Measurements from ENCODE around the gene PWWP2B.

Gene PWWP2B

GRCh38 chr10:132394201-132394811, 2.7 kb upstream of the PWWP2B start:
- DNase-seq (ENCODE audit: low read depth, low spot score), result no peak

DNA sequence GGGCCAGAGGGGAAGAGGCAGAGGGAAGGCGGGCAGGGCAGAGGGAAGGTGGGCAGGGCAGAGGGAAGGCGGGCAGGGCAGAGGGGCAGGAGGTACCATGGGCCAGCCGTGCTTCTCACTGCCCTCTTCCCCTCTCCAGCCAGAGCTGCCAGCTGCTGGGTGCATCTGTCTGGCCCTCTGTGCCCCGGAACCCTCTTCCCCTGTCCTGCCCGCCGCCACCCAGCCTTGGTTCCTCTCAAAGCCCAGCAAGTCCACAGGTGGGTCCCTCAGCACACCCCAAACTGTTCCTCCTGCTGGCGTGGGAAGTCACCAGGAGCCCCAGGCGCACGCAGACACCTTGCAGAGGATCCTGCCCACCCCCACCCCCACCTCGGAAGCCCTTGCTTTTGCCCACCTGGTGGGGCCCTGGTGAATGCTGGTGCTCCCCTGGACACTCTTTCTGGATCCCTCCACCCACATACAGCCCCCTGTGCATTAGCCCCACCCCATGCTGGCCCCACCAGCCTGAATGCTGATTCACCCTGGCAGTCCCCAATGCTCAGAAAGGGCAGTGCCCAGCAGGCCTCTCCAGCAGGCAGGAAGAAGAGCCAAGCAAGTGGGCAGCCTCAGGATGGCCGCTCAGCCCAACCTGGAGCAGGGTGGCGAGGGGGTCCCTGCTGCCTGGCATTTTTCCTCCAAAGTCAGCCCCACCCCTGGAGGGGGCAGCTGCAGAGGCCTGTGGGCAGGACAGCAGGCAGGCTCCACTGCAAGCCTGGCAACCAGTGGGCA, 1.9 kb upstream of the PWWP2B start:
- DNase-seq (ENCODE audit: low read depth, low spot score), result no peak

DNA sequence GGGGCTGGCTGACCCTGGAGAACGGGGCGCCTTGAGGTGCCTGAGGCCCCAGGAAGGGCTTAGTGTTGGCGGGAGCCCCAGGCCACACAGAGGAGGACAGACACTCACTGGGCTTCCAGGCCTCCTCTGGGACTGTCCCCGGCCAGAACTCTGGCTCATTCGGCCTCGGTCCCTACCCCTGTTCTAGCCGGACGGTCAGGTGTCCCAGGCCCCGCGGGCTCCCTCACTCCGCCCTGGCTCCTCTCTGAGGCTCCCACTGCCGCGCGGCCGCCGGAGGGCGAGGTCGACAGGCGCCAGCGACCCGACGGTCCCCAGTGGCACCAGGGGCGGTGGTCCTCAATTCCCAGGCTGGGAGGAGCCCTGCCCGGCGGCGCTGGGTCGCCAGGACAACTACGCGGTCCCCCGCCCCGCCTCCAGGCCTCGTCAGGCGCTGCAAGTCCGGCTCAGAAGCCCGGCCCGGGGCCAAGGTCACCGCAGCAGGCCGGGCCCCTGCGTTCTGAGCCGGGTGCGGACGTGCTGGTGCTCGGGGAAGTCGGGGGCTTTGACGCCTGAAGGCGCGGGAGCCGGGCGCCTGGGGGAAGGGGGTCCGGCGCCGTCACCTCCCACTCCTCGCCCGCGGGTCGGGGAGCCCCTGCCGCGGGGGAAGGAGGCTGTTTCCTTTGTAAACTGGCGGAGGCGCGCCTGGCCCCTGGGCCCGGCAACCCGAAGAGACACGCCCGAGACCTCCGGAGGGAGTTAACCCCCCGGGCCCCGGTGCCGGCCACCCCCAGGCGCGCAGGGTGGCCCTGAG, 1.1 kb upstream of the PWWP2B start:
- no peak for DNase-seq (ENCODE audit: low read depth, low spot score)

DNA sequence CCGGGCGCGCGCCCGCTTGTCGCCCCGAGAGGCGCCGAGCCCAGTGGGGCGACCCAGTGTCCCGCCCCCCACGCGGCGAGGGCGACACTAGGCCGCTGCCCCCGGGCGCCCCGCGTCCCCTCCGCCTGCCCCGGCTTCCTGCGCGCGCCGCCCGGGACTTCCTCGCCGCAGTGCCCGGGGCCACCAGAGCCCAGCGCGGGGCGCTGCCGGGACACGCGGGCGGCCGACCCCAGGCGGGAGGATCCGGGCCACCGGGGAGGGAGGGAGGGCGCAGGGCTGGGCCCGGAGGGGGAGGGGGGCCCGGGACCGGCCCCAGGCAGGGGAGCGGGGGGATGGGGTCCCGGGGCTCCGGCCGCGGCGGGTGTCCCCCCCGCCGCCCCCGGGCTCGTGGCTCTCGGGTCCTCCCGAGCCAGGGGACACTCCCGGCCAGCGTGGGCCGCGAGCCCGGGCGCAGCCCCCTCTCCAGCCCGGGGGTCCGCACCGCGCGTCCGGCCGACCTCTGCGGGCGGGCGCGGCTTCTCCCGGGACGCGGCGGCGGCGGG, 435 bp upstream of the PWWP2B start:
- DNase-seq (ENCODE audit: low read depth, low spot score), result peak; percentile 10

- DNase-seq (ENCODE audit: low read depth, low spot score), result no peak
Measured at GRCh38 chr10:132397671-132398565, 918 bp downstream of the PWWP2B start.

DNA sequence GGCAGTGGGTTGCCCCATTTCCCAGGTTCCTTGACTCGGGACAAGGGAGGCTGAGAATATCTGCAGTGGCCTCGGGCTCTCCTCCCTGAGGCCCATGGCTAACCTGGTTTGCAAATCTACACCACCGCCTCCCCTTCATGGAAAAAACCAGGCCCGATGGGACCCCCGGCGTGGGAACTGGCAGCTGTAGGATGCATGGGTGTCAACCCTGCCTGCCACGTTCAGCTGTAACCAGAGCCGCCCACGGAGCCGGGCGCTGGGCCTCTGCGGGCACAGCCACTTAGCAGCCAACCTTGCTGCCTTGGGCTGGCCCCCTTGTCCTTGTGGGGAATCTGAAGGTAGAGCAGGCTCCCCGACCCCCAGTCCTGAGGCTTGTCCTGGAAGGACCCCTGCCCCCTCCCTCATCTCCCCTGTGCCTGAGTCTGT, 1.6 kb downstream of the PWWP2B start:
- DNase-seq (ENCODE audit: low read depth, low spot score), result no peak

DNA sequence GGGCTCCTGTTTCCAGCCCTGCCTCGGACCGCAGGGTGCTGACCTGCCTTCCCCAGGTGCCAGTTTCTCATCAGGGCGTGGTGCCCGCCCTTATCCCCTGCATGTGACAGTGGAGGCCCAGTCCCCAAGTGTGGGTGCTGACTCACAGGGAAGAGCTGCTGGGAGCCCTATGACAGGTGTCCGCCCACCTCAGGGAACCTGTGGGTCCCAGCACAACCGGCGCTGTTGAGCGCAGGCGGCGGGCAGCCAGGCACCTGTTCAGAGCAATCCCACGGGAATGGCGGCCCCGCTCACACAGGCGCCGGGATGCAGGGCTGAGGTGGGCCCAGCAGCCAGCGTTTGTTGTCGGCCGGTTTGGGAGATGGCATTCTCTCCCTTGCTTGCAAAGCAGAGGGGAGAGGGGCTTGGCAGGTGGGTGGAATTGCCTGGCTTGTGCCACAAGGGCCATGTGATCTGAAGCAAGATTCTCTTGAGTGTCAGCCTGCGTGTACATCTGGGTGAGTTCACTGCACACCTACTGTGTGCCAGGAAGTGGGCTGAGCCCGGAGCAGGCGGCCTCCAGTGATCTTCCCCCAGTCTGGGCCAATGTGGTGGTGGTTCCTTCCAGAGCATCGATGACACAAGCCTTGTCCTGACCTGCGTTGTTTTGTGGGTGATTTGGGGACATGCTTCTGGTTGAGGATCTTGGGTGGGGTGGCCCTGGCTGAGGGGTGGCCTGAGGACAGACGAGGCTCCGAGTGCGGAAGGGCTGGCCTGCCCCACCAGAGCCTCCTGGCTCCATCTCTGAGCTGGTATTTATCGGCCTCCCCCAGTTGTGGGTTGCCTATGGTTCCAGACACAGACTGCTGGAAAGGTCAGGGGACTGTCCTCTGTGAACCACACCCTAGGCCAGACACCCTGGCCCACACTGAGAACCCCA, 2.4 kb downstream of the PWWP2B start:
- no peak for DNase-seq (ENCODE audit: low read depth, low spot score)

DNA sequence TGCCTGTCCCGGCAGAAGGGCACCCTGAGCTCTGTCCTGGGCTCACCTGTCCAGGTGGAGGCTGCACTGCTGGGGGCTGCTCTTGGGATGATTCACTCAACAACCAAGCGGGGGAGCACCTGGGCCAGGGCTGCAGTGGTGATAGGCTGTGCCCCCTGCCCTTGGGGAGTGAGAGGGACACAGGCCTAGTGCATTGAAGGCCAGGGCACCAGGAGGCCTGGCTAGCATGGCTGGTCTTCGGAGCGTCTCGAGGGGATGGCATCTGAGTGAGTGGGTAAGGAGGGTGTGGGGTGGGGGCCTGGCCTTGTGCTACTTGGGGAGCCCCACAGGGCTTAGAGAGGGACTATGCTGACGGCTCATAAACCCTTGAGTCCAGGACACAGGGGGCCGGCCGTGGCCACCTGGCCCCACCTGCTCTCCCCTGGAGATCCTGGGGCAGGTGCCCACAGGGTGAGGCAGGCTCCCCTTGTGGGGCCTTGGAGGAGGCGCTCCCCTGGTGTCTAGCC, 3.1 kb downstream of the PWWP2B start:
- DNase-seq (ENCODE audit: low read depth, low spot score), result no peak

- no peak for DNase-seq (ENCODE audit: low read depth, low spot score)
Measured at GRCh38 chr10:132400547-132401151, 3.6 kb downstream of the PWWP2B start.

- DNase-seq (ENCODE audit: low read depth, low spot score), result no peak
Measured at GRCh38 chr10:132401401-132402118, 4.6 kb downstream of the PWWP2B start.

DNA sequence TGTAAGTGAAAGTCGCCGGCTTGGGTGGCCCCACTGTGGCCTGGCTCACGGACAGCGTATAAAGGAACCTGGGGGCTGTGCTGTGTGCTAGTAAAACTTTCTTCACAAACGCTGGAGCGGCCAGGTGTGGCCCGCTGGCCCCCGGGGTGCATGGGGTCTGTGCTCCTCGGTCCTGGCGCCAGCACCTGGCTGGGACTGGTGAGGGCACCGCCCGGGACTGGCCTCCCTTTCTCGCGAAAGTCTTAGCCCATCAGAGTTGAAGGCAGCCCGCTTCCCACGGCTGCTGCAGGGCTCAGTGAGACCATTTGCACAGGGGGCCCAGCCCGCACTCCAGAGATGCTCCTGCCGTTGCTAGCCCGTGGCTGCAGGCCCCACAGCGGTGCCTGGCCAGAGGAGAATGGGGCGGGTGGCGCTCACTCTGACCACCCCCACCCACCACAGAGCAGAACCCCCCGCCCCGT, 5.8 kb downstream of the PWWP2B start:
- no peak for DNase-seq (ENCODE audit: low read depth, low spot score)

GRCh38 chr10:132403511-132404168, 6.6 kb downstream of the PWWP2B start:
- DNase-seq (ENCODE audit: low read depth, low spot score), result no peak

DNA sequence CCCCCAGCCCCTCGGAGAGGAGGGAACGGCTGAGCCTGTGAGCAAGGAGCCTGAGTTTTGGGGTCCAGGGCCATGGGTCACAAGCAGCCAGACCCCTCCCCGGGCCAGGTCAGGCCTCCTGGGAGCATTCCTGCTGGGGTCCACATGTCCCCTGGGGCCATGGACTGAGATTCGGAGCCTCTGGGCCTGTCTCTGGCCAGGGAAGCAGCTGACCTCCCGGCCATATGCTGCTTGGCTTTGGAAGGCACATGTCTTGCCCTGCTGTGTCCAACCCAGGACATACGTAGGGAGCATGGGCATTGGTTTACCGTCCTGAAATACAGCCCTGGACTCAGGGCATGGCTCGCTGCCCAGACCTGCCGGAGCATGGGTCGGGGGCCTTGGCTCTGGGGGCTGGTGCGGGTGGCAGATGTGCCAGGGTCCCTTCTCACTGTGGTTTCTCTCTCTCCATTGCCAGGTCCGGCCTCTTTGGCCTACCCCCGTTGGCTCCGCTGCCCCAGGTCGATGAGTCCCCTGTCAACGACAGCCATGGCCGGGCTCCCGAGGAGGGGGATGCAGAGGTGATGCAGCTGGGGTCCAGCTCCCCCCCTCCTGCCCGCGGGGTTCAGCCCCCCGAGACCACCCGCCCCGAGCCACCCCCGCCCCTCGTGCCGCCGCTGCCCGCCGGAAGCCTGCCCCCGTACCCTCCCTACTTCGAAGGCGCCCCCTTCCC, 7.3 kb downstream of the PWWP2B start:
- no peak for DNase-seq (ENCODE audit: low read depth, low spot score)

- DNase-seq (ENCODE audit: low read depth, low spot score), result no peak
Measured at GRCh38 chr10:132404911-132405462, 8.0 kb downstream of the PWWP2B start.

- DNase-seq (ENCODE audit: low read depth, low spot score), result no peak
Measured at GRCh38 chr10:132405463-132405991, 8.5 kb downstream of the PWWP2B start.

DNA sequence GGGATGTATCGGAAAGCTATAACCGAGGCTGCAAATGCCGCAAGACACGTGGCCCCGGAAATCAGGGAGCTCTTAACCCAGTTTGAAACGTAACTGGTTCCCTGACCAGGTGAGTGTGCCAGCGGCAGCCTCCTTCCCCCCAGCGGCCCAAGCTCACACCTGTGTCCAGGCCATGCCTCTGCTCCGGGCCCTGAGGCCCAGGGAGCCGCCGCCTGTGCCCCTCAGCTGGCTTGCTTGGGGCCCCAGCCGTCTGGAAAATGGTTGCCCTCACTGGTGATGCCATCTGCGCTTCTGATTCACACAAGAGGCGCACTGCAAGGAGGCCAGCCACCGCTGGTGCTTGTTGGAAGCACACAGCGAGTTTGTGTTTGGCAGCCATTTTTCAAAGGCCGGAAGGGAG, 9.2 kb downstream of the PWWP2B start:
- DNase-seq (ENCODE audit: low read depth, low spot score), result no peak

- no peak for DNase-seq (ENCODE audit: low read depth, low spot score)
Measured at GRCh38 chr10:132406750-132407149, 9.8 kb downstream of the PWWP2B start.

All from activated CD4-positive, CD25-positive, alpha-beta regulatory T cell treated with anti-CD3 and anti-CD28 coated beads, Interleukin-2, amount 50 U/mL, for 16 hours (primary cell).